ENCODE results near the gene MAST3. TPM values are rescaled to one million over a fixed set of nuclear protein-coding genes. Genes with fewer than 3 reads are reported as not detected.
A peak's percentile ranks its signal among the peaks of the same experiment; 100 is the strongest.

MAST3 gene
- total RNA-seq, 2 donors from 2014 or later = 5.8 to 7.5 TPM

GRCh38 chr19:18109341-18109732 lies 11.8 kb downstream of the MAST3 start:
- Histone ChIP-seq H3K9me3 (no peaks in the 10 kb centered on the region), H3K36me3 (no peaks in the 10 kb centered on the region), H3K4me3 (peak overlapping the region; percentile 62 to 66), H3K27me3 (no peaks in the 10 kb centered on the region), H3K4me1 (peaks cover 0 to 24% of the 10 kb centered on the region in 2 donors), H3K27ac (peak overlapping the region in 1 of 2 donors; percentile 60)
- no peak for DNase-seq (ENCODE audit: low spot score)
- no peak for TF ChIP-seq CTCF (IDR thresholded peaks at IDR 0.05)

GRCh38 chr19:18109733-18110608 lies 12.4 kb downstream of the MAST3 start:
- Histone ChIP-seq H3K4me1 (peaks cover 0 to 18% of the 10 kb centered on the region in 2 donors), H3K27ac (peak overlapping the region; percentile 41 to 60), H3K4me3 (peak overlapping the region; percentile 62 to 66), H3K9me3 (no peaks in the 10 kb centered on the region), H3K27me3 (no peaks in the 10 kb centered on the region), H3K36me3 (no peaks in the 10 kb centered on the region)
- TF ChIP-seq CTCF (IDR thresholded peaks at IDR 0.05) = no peak
- no peak for DNase-seq (ENCODE audit: low spot score)

- no peak overlapping the region for H3K27ac ChIP-seq
Measured at GRCh38 chr19:18110609-18111232, 13.1 kb downstream of the MAST3 start.

GRCh38 chr19:18112989-18113478 lies 15.5 kb downstream of the MAST3 start:
- Histone ChIP-seq H3K36me3 (no peaks in the 10 kb centered on the region), H3K4me3 (no peak overlapping the region), H3K9me3 (no peaks in the 10 kb centered on the region), H3K4me1 (peaks cover 0 to 25% of the 10 kb centered on the region in 2 donors), H3K27me3 (no peaks in the 10 kb centered on the region), H3K27ac (no peak overlapping the region)
- DNase-seq (ENCODE audit: low spot score) = peak; percentile 83
- TF ChIP-seq CTCF (IDR thresholded peaks at IDR 0.05) = peak; percentile 75 to 94

More at GRCh38 chr19:18110609-18111232, 13.1 kb downstream of the MAST3 start:
- H3K36me3 ChIP-seq = no peaks in the 10 kb centered on the region
- peak overlapping the region; percentile 62 to 66 for H3K4me3 ChIP-seq
- no peak for TF ChIP-seq CTCF (IDR thresholded peaks at IDR 0.05)
- H3K9me3 ChIP-seq = no peaks in the 10 kb centered on the region
- DNase-seq (ENCODE audit: low spot score) = no peak
- H3K27me3 ChIP-seq = no peaks in the 10 kb centered on the region
- peaks cover 0 to 18% of the 10 kb centered on the region in 2 donors for H3K4me1 ChIP-seq

GRCh38 chr19:18113827-18114226 lies 16.2 kb downstream of the MAST3 start:
- H3K36me3 ChIP-seq = no peaks in the 10 kb centered on the region
- no peaks in the 10 kb centered on the region for H3K9me3 ChIP-seq
- TF ChIP-seq CTCF (IDR thresholded peaks at IDR 0.05) = no peak
- no peak overlapping the region for H3K27ac ChIP-seq
- no peaks in the 10 kb centered on the region for H3K27me3 ChIP-seq
- no peak for DNase-seq (ENCODE audit: low spot score)
- peaks cover 0 to 33% of the 10 kb centered on the region in 2 donors for H3K4me1 ChIP-seq
- H3K4me3 ChIP-seq = no peak overlapping the region

All from right atrium auricular region (tissue), 2 donors.